Activated gamma-delta T cell treated with Interleukin-2 at 50 U/mL for 16 hours (primary cell): Measurements from ENCODE around the gene CT45A10.
"Not testable (repeated sequence)": the region's sequence is repeated elsewhere in the genome, so short reads cannot be mapped to it uniquely, and the experiment has no call there.

Source experiments
- DNase-seq: peaks from one replicate; pipeline ENCODE4 v3.0.0-alpha.2; 2020

Gene CT45A10, protein sequence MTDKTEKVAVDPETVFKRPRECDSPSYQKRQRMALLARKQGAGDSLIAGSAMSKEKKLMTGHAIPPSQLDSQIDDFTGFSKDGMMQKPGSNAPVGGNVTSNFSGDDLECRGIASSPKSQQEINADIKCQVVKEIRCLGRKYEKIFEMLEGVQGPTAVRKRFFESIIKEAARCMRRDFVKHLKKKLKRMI

GRCh38 chrX:135893294-135893817 lies at the start of gene CT45A10, which contains the start of gene SAGE1:
Gene CT45A10 (minus strand): TSS chrX:135893444. CDS start chrX:135885344, 8,100 bp downstream.
Gene SAGE1 (plus strand): TSS chrX:135893716. CDS start chrX:135896243, 2,527 bp downstream.
- DNase-seq, result no peak

DNA sequence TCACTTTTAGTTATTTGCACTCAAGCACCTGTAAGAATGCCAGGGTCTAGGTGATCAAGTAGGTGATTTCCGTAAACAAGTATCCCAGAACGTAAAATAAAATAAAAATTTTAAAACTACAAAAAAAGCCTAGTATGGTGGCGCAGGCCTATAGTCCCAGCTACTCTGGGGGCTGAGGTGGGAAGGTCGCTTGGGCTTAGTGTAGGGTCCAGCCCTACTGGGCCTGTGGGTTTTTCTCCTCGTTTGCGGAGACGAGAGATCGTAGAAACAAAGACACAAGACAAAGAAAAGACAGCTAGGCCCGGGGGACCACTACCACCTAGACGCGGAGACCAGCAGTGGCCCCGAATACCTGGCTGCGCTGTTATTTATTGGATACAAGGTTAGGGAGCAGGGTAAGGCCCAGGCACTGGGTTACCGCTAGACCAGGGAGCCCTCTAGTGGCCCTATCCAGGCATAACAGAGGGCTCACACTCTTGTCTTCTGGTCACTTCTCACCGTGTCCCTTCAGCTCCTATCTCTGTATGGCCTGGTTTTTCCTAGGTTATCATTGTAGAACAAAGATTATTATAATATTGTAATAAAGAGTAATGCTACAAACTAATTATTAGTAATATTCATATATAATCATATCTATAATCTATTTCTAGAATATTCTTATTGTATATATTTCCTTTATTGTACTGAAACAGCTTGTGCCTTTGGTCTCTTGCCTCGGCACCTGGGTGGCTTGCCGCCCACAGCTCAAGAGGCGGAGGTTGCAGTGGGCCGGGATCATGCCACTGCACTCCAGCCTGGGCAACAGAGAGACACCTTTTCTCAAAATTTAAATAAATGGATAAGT lies 38.6 kb upstream of the CT45A10 start:
- DNase-seq, result peak; percentile 27

GRCh38 chrX:135927897-135928296 lies 34.7 kb upstream of the CT45A10 start:
- no peak for DNase-seq

- DNase-seq, result no peak
Observed at GRCh38 chrX:135923353-135923752, 30.1 kb upstream of the CT45A10 start.

DNA sequence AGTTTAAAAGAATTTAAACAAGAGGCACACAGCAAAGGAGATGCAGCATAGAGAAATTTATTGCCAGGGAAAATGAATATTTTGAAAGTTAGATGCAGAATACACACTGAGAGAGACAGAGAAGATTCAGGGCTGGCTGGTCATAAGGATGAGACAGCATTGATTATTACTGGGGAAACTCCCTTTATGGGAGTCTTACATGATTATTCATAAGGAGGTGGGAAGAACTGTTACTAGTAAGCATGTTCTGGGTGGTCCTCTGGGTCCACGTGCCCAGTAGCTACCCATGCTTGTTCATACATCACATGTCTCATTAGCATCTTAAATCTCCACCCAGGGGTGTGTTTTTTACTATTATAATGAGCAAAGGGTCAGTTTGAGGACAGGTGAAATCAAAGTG lies 27.3 kb upstream of the CT45A10 start:
- DNase-seq, result not testable (repeated sequence)

GRCh38 chrX:135914404-135914803 lies 21.2 kb upstream of the CT45A10 start:
- DNase-seq, result no peak

GRCh38 chrX:135910251-135910650 lies 17.0 kb upstream of the CT45A10 start:
- DNase-seq, result no peak

- no peak for DNase-seq
Observed at GRCh38 chrX:135892781-135893180, 463 bp downstream of the CT45A10 start.

GRCh38 chrX:135890087-135890585 lies 3.1 kb downstream of the CT45A10 start:
- no peak for DNase-seq

- not testable (repeated sequence) for DNase-seq
Observed at GRCh38 chrX:135888976-135889375, 4.3 kb downstream of the CT45A10 start.

DNA sequence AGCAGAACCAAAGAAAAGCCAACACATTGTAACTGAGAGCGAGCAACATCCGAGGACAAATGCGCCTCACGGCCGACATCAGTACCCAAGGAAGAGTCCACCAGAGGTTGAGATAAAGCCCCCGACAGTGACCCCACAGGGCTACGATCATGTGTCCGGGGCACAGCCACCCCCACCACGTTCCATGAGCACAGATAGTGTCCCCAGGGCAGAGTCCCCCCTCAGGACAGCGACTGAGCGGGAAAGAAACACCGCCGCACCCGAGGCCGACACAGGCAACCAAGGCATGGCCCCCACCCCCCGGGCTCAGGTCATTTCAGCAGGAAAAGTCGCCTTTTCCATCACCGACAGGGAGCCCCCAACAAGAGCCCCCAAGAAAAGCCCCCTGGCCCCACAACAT lies 5.0 kb downstream of the CT45A10 start:
- DNase-seq, result not testable (repeated sequence)

- DNase-seq, result not testable (repeated sequence)
Observed at GRCh38 chrX:135882741-135883140, 10.5 kb downstream of the CT45A10 start.

DNA sequence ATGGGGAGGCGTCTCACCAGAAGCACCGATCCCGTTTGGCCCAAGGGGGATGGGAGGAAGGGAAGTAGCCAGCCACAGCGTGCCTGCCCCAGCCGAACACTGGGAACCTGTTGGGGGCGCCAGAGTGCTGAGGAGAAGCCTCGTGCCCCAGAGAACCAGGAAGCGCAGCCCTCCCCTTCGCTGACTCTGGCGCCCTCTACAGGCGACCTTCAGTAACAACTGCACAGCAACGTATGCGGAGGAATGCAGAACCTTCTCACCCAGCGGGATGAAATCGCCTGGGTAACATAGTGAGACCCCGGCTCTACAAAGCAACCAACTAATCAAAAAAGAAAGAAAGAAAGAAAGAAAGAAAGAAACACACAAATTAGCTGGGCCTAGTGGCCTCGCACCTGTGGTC lies 21.5 kb downstream of the CT45A10 start, which contains the start of gene CT45A9:
Gene CT45A9 (minus strand): TSS at position 101 of the 400 bp plus-strand sequence. CDS start 3,751 bp downstream, outside the sequence.
- not testable (repeated sequence) for DNase-seq

DNA sequence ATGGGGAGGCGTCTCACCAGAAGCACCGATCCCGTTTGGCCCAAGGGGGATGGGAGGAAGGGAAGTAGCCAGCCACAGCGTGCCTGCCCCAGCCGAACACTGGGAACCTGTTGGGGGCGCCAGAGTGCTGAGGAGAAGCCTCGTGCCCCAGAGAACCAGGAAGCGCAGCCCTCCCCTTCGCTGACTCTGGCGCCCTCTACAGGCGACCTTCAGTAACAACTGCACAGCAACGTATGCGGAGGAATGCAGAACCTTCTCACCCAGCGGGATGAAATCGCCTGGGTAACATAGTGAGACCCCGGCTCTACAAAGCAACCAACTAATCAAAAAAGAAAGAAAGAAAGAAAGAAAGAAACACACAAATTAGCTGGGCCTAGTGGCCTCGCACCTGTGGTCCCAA lies 38.8 kb downstream of the CT45A10 start, which contains the start of gene CT45A8:
Gene CT45A8 (minus strand): TSS at position 101 of the 400 bp plus-strand sequence. CDS start 3,755 bp downstream, outside the sequence.
- not testable (repeated sequence) for DNase-seq

DNA sequence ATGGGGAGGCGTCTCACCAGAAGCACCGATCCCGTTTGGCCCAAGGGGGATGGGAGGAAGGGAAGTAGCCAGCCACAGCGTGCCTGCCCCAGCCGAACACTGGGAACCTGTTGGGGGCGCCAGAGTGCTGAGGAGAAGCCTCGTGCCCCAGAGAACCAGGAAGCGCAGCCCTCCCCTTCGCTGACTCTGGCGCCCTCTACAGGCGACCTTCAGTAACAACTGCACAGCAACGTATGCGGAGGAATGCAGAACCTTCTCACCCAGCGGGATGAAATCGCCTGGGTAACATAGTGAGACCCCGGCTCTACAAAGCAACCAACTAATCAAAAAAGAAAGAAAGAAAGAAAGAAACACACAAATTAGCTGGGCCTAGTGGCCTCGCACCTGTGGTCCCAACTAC lies 56.1 kb downstream of the CT45A10 start, which contains the start of gene CT45A7:
Gene CT45A7 (minus strand): TSS at position 101 of the 400 bp plus-strand sequence. CDS start 3,747 bp downstream, outside the sequence.
- not testable (repeated sequence) for DNase-seq
